Muscle layer of duodenum (tissue), 2 donors: ENCODE data around the gene TREM1.

Experiments used
- H3K27ac ChIP-seq: one replicate; pipeline ENCODE4 v1.7.0; 2013; ENCODE audit warnings: mild to moderate bottlenecking, low read length
- H3K27me3 ChIP-seq: one replicate; pipeline ENCODE4 v1.7.0; 2013; ENCODE audit warnings: low read depth, mild to moderate bottlenecking, control low read depth, low read length
- H3K36me3 ChIP-seq, 2 donors: one replicate each; pipeline ENCODE4 v1.7.0; 2013; ENCODE audit warnings: low read length in 2 of 2, control low read depth in 1 of 2, mild to moderate bottlenecking in 1 of 2; ENCODE audit not compliant: insufficient read depth in 2 of 2, control insufficient read depth in 1 of 2
- H3K4me1 ChIP-seq, 2 donors: one replicate each; pipeline ENCODE4 v1.7.0; 2013; ENCODE audit warnings: low read length in 2 of 2, mild to moderate bottlenecking in 2 of 2, control low read depth in 1 of 2, moderate library complexity in 1 of 2; ENCODE audit not compliant: insufficient read depth in 2 of 2, control insufficient read depth in 1 of 2
- H3K4me3 ChIP-seq, 2 donors: one replicate each; pipeline ENCODE4 v1.7.0; 2013; ENCODE audit warnings: low read length in 2 of 2, low read depth in 1 of 2, mild to moderate bottlenecking in 1 of 2
- H3K9me3 ChIP-seq, 2 donors: one replicate each; pipeline ENCODE4 v1.7.0; 2013; ENCODE audit warnings: low read length in 2 of 2, control low read depth in 1 of 2, mild to moderate bottlenecking in 1 of 2; ENCODE audit not compliant: control insufficient read depth in 1 of 2
- donor health status: healthy.

The TREM1 gene

GRCh38 chr6:41232667-41233066 lies 53.8 kb downstream of the TREM1 start:
- Histone ChIP-seq H3K27ac (no peak overlapping the region), H3K4me1 (no peaks in the 10 kb centered on the region), H3K27me3 (no peaks in the 10 kb centered on the region), H3K4me3 (no peak overlapping the region), H3K36me3 (no peaks in the 10 kb centered on the region), H3K9me3 (no peaks in the 10 kb centered on the region)

DNA sequence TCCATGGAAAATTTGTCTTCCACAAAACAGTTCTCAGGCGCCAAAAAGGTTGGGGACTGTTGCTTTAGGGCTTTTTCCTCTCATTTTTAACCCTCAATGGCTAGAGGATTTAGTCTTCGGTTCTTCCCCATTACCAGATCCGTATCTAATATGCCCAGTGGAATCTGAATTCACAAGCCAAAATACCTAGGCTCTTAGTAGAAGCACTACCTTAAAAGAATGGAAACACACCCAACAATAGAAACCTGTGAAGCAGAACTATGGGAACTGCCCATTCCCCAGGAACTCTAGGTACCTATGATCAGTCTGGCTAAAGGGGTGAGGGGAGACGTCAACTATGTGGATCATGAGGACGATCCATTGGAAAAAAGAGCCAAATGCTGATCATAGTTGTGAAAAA lies 55.2 kb downstream of the TREM1 start:
- H3K27me3 ChIP-seq: no peaks in the 10 kb centered on the region
- H3K36me3 ChIP-seq: no peaks in the 10 kb centered on the region

DNA sequence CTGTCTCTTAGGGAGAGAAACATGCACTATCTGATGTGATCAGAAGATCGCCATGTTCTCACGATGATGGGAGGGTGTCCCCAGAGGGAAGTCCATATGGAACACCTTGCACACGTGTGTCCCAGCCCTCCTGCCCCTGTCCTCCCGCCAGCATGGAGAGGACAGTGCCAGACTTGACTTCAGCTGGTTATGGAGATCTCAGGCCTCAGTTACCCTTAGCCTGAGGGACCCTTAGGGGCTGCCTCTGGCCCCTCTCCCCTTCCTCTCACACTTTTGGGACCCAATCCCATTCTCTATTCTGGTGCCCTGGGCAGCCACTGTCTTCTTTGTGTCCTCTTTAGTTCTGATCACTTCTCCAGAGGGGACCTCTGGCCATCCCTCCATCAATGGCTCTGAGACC lies 56.8 kb downstream of the TREM1 start:
- H3K4me1 ChIP-seq: no peaks in the 10 kb centered on the region
- no peak overlapping the region for H3K27ac ChIP-seq
- no peak overlapping the region for H3K4me3 ChIP-seq
- no peaks in the 10 kb centered on the region for H3K9me3 ChIP-seq
- no peaks in the 10 kb centered on the region for H3K27me3 ChIP-seq
- H3K36me3 ChIP-seq: no peaks in the 10 kb centered on the region

More for the DNA sequence above, 55.2 kb downstream of the TREM1 start:
- no peak overlapping the region for H3K4me3 ChIP-seq
- H3K4me1 ChIP-seq: no peaks in the 10 kb centered on the region
- H3K27ac ChIP-seq: no peak overlapping the region
- H3K9me3 ChIP-seq: no peaks in the 10 kb centered on the region

DNA sequence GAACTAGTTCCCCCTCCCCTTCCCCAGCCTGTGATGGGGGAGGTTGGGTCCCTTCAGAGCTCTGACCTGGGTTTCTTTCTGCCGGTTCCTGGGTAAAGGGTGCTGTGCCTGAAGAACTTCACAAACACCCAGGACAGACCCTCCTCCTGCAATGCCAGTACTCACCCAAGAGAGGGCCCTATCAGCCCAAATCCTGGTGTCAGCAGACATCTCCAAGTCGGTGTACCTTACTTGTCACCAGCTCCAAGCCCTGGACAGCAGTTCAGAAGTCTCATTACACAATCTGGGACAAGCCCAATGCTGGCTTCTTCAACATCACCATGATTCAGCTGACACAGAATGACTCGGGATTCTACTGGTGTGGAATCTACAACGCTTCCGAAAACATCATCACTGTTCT lies 57.9 kb downstream of the TREM1 start:
- H3K4me3 ChIP-seq: no peak overlapping the region
- H3K36me3 ChIP-seq: no peaks in the 10 kb centered on the region
- no peaks in the 10 kb centered on the region for H3K4me1 ChIP-seq
- no peak overlapping the region for H3K27ac ChIP-seq
- no peaks in the 10 kb centered on the region for H3K9me3 ChIP-seq
- no peaks in the 10 kb centered on the region for H3K27me3 ChIP-seq

- Histone ChIP-seq H3K4me1 (no peaks in the 10 kb centered on the region), H3K27me3 (no peaks in the 10 kb centered on the region), H3K9me3 (no peaks in the 10 kb centered on the region), H3K27ac (no peak within 1 kb of the TSS), H3K4me3 (no peak within 1 kb of the TSS), H3K36me3 (no peaks in the 10 kb centered on the region)
These were observed 58.4 kb downstream of the TREM1 start, which contains the start of gene TREML4 for GRCh38 chr6:41228096-41228495. Gene TREML4, plus strand, starts transcription at chr6:41228349. Its CDS starts 79 bp downstream, at chr6:41228428.

DNA sequence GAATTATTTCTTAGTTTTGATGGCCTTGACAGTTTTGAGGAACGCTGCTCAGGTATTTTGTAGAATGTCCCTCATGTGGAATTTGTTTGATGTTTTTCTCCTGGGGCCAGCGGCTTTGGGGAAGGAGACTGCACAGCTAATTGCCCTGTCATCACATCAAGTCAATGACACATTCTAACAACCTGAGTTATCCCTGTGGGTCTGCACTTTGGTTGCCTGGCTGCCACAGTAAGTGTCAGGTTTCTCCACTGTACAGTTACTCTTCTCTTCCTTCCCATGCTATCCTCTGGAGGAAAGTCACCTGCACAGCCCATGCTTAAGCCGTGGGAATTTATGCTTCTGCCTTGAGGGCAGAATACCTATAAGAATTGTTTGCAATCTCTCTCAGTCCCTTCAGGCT lies 59.7 kb downstream of the TREM1 start:
- Histone ChIP-seq H3K27me3 (no peaks in the 10 kb centered on the region), H3K36me3 (no peaks in the 10 kb centered on the region), H3K27ac (no peak overlapping the region), H3K4me1 (no peaks in the 10 kb centered on the region), H3K9me3 (no peaks in the 10 kb centered on the region), H3K4me3 (no peak overlapping the region)

- H3K9me3 ChIP-seq: peaks cover 0 to under 1% of the 10 kb centered on the region in 2 donors
- H3K27me3 ChIP-seq: no peaks in the 10 kb centered on the region
- H3K27ac ChIP-seq: no peak overlapping the region
- H3K36me3 ChIP-seq: no peaks in the 10 kb centered on the region
- H3K4me3 ChIP-seq: no peak overlapping the region
- no peaks in the 10 kb centered on the region for H3K4me1 ChIP-seq
These were observed 61.7 kb downstream of the TREM1 start for GRCh38 chr6:41224800-41225199.
